Skeletal muscle tissue (tissue), 4 donors: ENCODE results near the gene TICRR. TPM values are rescaled to one million over a fixed set of nuclear protein-coding genes. Genes with fewer than 3 reads are reported as not detected.

ENCODE experiments used
- H3K27ac ChIP-seq: one replicate; pipeline ENCODE4 v1.7.0; 2013; ENCODE audit warnings: mild to moderate bottlenecking, low read depth, low read length, inconsistent platforms
- H3K27me3 ChIP-seq, 3 donors: one replicate each; pipeline ENCODE4 v1.7.0; 2013; ENCODE audit warnings: low read length in 3 of 3; ENCODE audit not compliant: control insufficient read depth in 3 of 3, insufficient read depth in 3 of 3
- H3K36me3 ChIP-seq, 3 donors: one replicate each; pipeline ENCODE4 v1.7.0; 2013; ENCODE audit warnings: low read length in 3 of 3; ENCODE audit not compliant: control insufficient read depth in 3 of 3, insufficient read depth in 3 of 3
- H3K4me1 ChIP-seq, 3 donors: one replicate each; pipeline ENCODE4 v1.7.0; 2013; ENCODE audit warnings: low read length in 3 of 3, mild to moderate bottlenecking in 3 of 3; ENCODE audit not compliant: control insufficient read depth in 3 of 3, insufficient read depth in 3 of 3
- H3K4me3 ChIP-seq, 3 donors: one replicate each; pipeline ENCODE4 v1.7.0; 2013; ENCODE audit warnings: low read length in 3 of 3
- H3K9ac ChIP-seq, 3 donors: one replicate each; pipeline ENCODE4 v1.7.0; 2013; ENCODE audit warnings: low read length in 3 of 3, mild to moderate bottlenecking in 3 of 3, moderate library complexity in 2 of 3, low read depth in 1 of 3
- H3K9me3 ChIP-seq, 3 donors: one replicate each; pipeline ENCODE4 v1.7.0; 2013; ENCODE audit warnings: low read length in 3 of 3; ENCODE audit not compliant: control insufficient read depth in 3 of 3
- total RNA-seq: library from RNA; depleted of rRNA; stranded (reverse); fragments of >200 nt; gene quantifications from one replicate; pipeline ENCODE4 v1.2.3, GENCODE V29; 2014
- donor health status: Osteomylitis.

Gene TICRR
- total RNA-seq, 1 donor from 2014 or later: 1.6 TPM

DNA sequence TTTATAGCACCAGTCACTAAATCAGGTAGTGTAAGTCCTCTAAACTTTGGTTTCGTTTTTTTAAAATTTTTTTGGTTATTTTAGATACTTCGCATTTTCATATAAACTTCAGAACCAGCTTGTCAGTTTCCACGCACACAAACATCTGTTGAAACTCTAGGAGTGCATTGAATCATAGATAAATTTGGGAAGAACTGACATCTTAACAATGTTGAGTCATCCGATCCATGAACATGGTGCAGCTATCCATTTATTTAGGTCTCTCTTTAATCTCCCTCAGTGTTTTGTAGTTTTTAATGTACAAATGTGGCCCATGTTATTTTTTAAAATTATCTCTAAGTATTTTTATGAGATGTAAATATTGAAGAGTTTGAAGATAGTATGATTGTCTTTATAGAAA lies 17.7 kb downstream of the TICRR start:
- peaks cover 0 to under 1% (median 0%) of the 10 kb centered on the region in 3 donors for H3K27me3 ChIP-seq
- H3K36me3 ChIP-seq: no peaks in the 10 kb centered on the region
- no peak overlapping the region for H3K27ac ChIP-seq
- H3K9ac ChIP-seq: no peak overlapping the region
- no peaks in the 10 kb centered on the region for H3K9me3 ChIP-seq
- H3K4me3 ChIP-seq: no peak overlapping the region
- no peaks in the 10 kb centered on the region for H3K4me1 ChIP-seq

DNA sequence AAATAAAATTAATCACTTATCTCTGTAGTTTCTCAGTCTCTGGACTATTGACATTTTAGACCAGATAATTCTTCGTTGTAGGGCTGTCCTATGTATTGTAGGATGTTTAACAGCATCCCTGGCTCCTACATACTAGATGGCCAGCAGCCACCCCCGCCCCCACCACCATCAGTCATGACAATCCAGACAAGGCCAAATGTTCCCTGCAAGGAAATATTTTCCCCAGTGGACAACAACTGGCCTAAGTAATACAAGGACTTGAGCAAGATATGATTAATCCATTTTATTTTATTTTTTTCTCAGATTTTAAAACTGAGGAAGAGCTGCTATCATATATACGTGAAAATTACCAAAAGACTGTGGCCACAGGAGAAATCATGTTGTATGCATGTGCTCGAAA lies 23.8 kb downstream of the TICRR start:
- no peak overlapping the region for H3K27ac ChIP-seq
- H3K27me3 ChIP-seq: no peaks in the 10 kb centered on the region
- no peak overlapping the region for H3K9ac ChIP-seq
- no peak overlapping the region for H3K4me3 ChIP-seq
- no peaks in the 10 kb centered on the region for H3K4me1 ChIP-seq
- H3K36me3 ChIP-seq: no peaks in the 10 kb centered on the region
- H3K9me3 ChIP-seq: no peaks in the 10 kb centered on the region

DNA sequence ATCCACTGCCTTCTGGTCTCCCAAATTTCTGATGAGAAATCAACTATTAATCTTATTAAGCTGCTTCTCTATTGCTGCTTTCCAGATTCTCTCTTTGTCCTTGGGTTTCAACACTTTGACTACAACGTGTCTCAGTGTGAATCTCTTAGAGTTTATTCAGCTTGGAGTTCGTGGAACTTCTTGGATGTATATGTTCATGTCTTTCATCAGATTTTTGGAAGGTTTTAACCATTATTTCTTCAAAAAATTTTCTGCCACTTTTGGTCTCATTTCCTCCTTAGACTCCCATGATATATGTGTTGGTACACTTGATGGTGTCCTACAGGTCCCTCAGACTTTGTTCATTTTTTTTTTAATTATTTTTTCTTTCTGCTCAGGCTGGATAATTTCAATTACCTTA lies 36.0 kb downstream of the TICRR start:
- Histone ChIP-seq H3K9ac (no peak overlapping the region), H3K9me3 (peaks cover 0 to 4% (median 2%) of the 10 kb centered on the region in 3 donors), H3K36me3 (no peaks in the 10 kb centered on the region)

DNA sequence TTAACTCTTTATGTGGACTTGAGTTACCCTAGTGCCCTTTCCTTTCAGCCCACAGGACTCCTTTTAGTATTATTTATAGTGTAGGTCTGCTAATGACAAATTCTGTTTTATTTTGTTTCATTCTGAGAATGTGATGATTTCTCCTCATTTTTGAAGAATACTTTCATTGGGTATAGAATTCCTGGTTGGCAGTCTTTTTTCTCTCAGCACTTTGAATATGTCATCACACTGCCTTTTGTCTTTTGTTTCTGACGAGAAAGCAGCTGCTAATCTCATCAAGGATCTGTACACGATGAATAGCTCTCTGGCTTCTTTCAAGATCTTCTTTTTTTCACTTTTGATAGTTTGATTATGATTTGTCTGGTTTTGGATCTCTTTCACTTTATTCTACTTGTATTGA lies 37.8 kb downstream of the TICRR start:
- peaks cover 0 to 4% (median 2%) of the 10 kb centered on the region in 3 donors for H3K9me3 ChIP-seq
- H3K9ac ChIP-seq: no peak overlapping the region
- no peaks in the 10 kb centered on the region for H3K27me3 ChIP-seq
- no peaks in the 10 kb centered on the region for H3K36me3 ChIP-seq
- H3K4me1 ChIP-seq: no peaks in the 10 kb centered on the region
- no peak overlapping the region for H3K27ac ChIP-seq
- H3K4me3 ChIP-seq: no peak overlapping the region

More for the DNA sequence above, 36.0 kb downstream of the TICRR start:
- no peaks in the 10 kb centered on the region for H3K4me1 ChIP-seq
- H3K27ac ChIP-seq: no peak overlapping the region
- no peak overlapping the region for H3K4me3 ChIP-seq
- no peaks in the 10 kb centered on the region for H3K27me3 ChIP-seq

DNA sequence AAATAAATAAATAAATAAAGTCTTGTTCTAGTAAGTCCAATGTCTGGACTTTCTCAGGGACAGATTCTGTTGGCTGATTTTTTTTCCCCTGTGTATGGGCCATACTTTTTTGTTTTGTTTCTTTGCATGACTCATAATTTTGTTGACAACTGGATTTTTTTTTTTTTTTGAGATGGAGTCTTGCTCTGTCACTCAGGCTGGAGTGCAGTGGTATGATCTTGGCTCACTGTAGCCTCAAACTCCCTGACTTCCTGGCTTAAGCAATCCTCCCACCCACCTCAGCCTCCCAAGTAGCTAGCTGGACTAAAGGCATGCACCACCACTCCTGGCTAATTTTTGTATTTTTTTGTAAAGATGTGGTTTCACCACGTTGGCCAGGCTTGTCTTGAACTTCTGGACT lies 38.9 kb downstream of the TICRR start:
- no peaks in the 10 kb centered on the region for H3K4me1 ChIP-seq
- no peaks in the 10 kb centered on the region for H3K27me3 ChIP-seq
- H3K9me3 ChIP-seq: peaks cover 0 to 4% (median 2%) of the 10 kb centered on the region in 3 donors
- H3K4me3 ChIP-seq: no peak overlapping the region
- no peak overlapping the region for H3K27ac ChIP-seq
- no peak overlapping the region for H3K9ac ChIP-seq
- no peaks in the 10 kb centered on the region for H3K36me3 ChIP-seq

DNA sequence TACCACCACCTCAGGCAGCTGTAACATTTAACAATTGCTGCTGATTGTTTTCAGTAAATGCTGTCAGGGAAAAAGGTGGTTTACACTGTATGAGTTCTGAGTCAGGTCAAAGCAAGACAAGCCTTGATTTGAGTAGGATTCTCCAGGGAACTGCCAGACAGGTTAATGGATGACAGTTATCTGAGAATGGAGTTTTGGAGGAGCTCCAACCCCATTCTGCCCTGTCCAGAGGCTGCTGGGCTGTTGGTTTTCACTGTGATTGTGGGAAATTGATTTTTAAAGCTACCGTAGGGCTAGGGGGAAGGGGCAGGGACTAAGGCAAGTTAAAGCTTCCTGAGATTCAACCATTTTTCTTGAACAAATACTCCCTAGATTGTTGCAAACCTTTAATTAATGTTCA lies 39.9 kb downstream of the TICRR start:
- Histone ChIP-seq H3K27me3 (no peaks in the 10 kb centered on the region), H3K9me3 (peaks cover 0 to 4% (median 2%) of the 10 kb centered on the region in 3 donors), H3K9ac (no peak overlapping the region), H3K27ac (no peak overlapping the region), H3K4me3 (no peak overlapping the region), H3K36me3 (no peaks in the 10 kb centered on the region), H3K4me1 (no peaks in the 10 kb centered on the region)

DNA sequence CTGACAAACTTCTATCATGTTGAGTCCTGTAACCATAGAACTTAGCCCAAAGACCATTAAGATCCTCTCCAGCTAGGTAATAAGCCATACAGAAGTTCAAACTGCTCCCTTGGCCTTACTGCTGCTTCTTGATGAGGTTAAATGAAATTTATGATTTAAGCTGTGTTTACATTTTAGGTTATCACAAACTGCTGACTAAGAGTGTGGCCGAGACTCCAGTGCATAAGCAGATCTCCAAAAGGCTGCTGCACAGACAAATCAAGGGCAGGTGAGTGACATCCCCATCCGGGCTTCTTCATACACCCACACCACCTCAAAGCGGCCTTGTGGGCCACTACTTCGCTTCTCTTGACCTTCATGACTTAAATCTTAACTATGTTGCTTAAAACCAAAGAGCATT lies 41.0 kb downstream of the TICRR start:
- Histone ChIP-seq H3K36me3 (no peaks in the 10 kb centered on the region), H3K27me3 (no peaks in the 10 kb centered on the region), H3K9ac (no peak overlapping the region), H3K9me3 (peaks cover 0 to 4% (median 2%) of the 10 kb centered on the region in 3 donors), H3K27ac (no peak overlapping the region), H3K4me1 (no peaks in the 10 kb centered on the region), H3K4me3 (no peak overlapping the region)

DNA sequence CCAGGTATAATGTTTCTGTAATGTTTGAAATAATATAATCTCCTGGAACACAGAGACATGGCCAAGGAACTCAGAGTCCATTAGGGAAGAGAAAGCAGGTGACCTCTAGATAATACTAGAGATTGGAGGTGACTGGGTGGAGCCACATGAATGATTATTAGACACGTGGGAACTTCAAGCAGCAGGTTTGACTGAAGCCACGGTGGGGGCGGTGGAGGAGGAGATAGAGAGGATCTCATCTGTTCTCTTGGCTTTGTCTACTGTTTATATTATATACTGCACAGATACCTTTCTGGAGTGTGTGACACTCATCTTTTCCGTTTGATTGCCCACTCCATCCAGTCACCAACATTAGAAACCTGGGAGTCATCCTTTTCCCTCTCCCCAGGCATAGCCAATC lies 46.3 kb downstream of the TICRR start:
- Histone ChIP-seq H3K9ac (no peak overlapping the region), H3K4me3 (no peak overlapping the region), H3K4me1 (no peaks in the 10 kb centered on the region), H3K36me3 (no peaks in the 10 kb centered on the region), H3K27ac (no peak overlapping the region), H3K9me3 (no peaks in the 10 kb centered on the region), H3K27me3 (peaks cover 0 to 3% (median 0%) of the 10 kb centered on the region in 3 donors)

DNA sequence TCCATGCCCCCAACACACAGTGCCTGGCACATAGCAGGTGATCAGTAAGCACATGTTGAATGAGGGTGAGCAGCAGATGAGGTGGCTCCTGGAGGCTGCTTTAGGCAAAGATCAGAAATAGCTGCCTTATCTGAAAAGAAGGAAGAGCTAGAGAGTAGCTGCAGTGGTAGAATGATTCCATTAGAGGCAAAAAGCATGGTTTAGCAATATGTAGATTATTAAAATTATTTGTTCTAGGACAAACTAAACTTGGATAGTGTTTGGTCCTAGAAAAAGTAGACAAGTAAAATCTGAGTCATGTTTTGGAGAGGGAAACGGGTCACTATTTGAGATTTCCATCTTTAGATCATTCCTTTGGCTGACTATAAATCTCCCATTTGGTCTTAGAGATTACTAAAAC lies 47.9 kb downstream of the TICRR start:
- Histone ChIP-seq H3K9ac (no peak overlapping the region), H3K4me1 (no peaks in the 10 kb centered on the region), H3K36me3 (peaks cover 0 to 2% (median 0%) of the 10 kb centered on the region in 3 donors)

DNA sequence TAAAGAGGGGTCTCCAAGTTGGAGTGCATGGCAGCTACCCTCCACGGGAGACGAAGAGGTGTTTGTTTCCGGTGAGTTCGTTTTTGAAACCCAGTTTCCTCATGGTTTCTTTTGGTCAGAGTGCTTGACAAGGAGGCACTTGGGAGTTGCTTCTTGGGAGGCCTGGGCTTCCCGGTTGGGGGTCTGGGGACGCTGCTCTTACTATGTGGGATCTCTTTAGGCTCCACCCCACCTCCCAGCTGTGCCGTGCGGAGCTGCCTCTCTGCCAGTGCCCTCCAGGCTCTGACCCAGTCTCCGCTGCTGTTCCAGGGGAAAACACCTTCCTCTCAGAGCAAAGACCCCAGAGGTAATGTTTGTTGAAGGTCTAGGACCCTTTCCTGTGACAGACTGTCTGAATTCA lies 50.4 kb downstream of the TICRR start:
- Histone ChIP-seq H3K27me3 (peaks cover 0 to 3% (median 0%) of the 10 kb centered on the region in 3 donors), H3K9ac (no peak overlapping the region), H3K9me3 (no peaks in the 10 kb centered on the region), H3K4me1 (no peaks in the 10 kb centered on the region), H3K36me3 (peaks cover 0 to 13% (median 5%) of the 10 kb centered on the region in 3 donors), H3K4me3 (no peak overlapping the region), H3K27ac (no peak overlapping the region)

More for the DNA sequence above, 47.9 kb downstream of the TICRR start:
- Histone ChIP-seq H3K27ac (no peak overlapping the region), H3K4me3 (no peak overlapping the region), H3K27me3 (peaks cover 0 to 3% (median 0%) of the 10 kb centered on the region in 3 donors), H3K9me3 (no peaks in the 10 kb centered on the region)
